Measurements from ENCODE around the gene NR2E1. TPM values are rescaled to one million over a fixed set of nuclear protein-coding genes. Genes with fewer than 3 reads are reported as not detected.

Gene NR2E1
- total and polyA plus RNA-seq, 2 experiments from 2014 or later: not detected

GRCh38 chr6:108222504-108222903, 56.7 kb downstream of the NR2E1 start:
- DNase-seq (ENCODE audit: low spot score): no peak
- H4K20me1 ChIP-seq (replicated peaks; ENCODE audit: insufficient read depth): no peaks in the 10 kb centered on the region
- TF ChIP-seq ZNF462 (CRISPR knock-in tag; IDR thresholded peaks at IDR 0.05) (no peak), EZH2phosphoT487 (IDR thresholded peaks at IDR 0.05; ENCODE audit: unreplicated experiment) (no peak), STAT1 (IDR thresholded peaks at IDR 0.05; ENCODE audit: unreplicated experiment) (no peak), CTCF (conservative IDR thresholded peaks at IDR 0.05; ENCODE audit: low read depth in 2 of 2) (no peak), POLR2AphosphoS5 (IDR thresholded peaks at IDR 0.05; ENCODE audit: low read depth) (no peak), JUNB (IDR thresholded peaks at IDR 0.05; ENCODE audit: unreplicated experiment) (no peak), ZNF114 (CRISPR knock-in tag; IDR thresholded peaks at IDR 0.05) (no peak), NANOG (IDR thresholded peaks at IDR 0.05; ENCODE audit: borderline replicate concordance) (no peak), CREB1 (CRISPR knock-in tag; IDR thresholded peaks at IDR 0.05; ENCODE audit: low read depth) (no peak), EZH2 (IDR thresholded peaks at IDR 0.05; ENCODE audit: low read depth, unreplicated experiment) (no peak), ZNF331 (CRISPR knock-in tag; IDR thresholded peaks at IDR 0.05; ENCODE audit: low read depth) (no peak)
- TF ChIP-seq, protein P1, sequence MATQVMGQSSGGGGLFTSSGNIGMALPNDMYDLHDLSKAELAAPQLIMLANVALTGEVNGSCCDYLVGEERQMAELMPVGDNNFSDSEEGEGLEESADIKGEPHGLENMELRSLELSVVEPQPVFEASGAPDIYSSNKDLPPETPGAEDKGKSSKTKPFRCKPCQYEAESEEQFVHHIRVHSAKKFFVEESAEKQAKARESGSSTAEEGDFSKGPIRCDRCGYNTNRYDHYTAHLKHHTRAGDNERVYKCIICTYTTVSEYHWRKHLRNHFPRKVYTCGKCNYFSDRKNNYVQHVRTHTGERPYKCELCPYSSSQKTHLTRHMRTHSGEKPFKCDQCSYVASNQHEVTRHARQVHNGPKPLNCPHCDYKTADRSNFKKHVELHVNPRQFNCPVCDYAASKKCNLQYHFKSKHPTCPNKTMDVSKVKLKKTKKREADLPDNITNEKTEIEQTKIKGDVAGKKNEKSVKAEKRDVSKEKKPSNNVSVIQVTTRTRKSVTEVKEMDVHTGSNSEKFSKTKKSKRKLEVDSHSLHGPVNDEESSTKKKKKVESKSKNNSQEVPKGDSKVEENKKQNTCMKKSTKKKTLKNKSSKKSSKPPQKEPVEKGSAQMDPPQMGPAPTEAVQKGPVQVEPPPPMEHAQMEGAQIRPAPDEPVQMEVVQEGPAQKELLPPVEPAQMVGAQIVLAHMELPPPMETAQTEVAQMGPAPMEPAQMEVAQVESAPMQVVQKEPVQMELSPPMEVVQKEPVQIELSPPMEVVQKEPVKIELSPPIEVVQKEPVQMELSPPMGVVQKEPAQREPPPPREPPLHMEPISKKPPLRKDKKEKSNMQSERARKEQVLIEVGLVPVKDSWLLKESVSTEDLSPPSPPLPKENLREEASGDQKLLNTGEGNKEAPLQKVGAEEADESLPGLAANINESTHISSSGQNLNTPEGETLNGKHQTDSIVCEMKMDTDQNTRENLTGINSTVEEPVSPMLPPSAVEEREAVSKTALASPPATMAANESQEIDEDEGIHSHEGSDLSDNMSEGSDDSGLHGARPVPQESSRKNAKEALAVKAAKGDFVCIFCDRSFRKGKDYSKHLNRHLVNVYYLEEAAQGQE (IDR thresholded peaks at IDR 0.05; ENCODE audit: unreplicated experiment): no peak
- TF ChIP-seq, protein P2, sequence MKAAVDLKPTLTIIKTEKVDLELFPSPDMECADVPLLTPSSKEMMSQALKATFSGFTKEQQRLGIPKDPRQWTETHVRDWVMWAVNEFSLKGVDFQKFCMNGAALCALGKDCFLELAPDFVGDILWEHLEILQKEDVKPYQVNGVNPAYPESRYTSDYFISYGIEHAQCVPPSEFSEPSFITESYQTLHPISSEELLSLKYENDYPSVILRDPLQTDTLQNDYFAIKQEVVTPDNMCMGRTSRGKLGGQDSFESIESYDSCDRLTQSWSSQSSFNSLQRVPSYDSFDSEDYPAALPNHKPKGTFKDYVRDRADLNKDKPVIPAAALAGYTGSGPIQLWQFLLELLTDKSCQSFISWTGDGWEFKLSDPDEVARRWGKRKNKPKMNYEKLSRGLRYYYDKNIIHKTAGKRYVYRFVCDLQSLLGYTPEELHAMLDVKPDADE (IDR thresholded peaks at IDR 0.05): no peak
- no peaks in the 10 kb centered on the region for H3K27me3 Mint-ChIP-seq (ENCODE audit: insufficient read depth, low read depth, poor library complexity)
- no peaks in the 10 kb centered on the region for H3K27me3 ChIP-seq (ENCODE audit: insufficient read depth)
- H3K9me2 ChIP-seq (ENCODE audit: insufficient read depth): no peaks in the 10 kb centered on the region
- H3K36me3 ChIP-seq (ENCODE audit: insufficient read depth): no peaks in the 10 kb centered on the region
- no peak overlapping the region for H3K4me3 ChIP-seq
- no peaks in the 10 kb centered on the region for H3K79me2 ChIP-seq (replicated peaks; ENCODE audit: insufficient read depth)
- no peak overlapping the region for H3K4me2 ChIP-seq
- H3K27ac ChIP-seq (ENCODE audit: low read depth): no peak overlapping the region
- H3K4me1 ChIP-seq (ENCODE audit: insufficient read depth): peaks cover 16% of the 10 kb centered on the region
- peaks cover 13% of the 10 kb centered on the region; the same call in 2 of the 3 replicates for H3K36me3 Mint-ChIP-seq (ENCODE audit: low read depth)
- no peaks in the 10 kb centered on the region for H3K9me3 Mint-ChIP-seq
- no peak for ATAC-seq
- no peak overlapping the region for H2AFZ ChIP-seq
- H3K27ac Mint-ChIP-seq: no peak overlapping the region
- H3F3A ChIP-seq (replicated peaks; ENCODE audit: low read depth): no peaks in the 10 kb centered on the region
- peaks cover 14% of the 10 kb centered on the region for H3K4me1 Mint-ChIP-seq
- H3K4me3 Mint-ChIP-seq: no peak overlapping the region
